Heart left ventricle (tissue), 13 donors: ENCODE results near the gene UGT2B17.

Experiments used
- POLR2A ChIP-seq, 2 donors: fragments of 450-650 bp; IDR thresholded peaks; one replicate each; pipeline ENCODE4 v1.6.1; 2017; ENCODE audit warnings: antibody characterized with exemption in 2 of 2, mild to moderate bottlenecking in 2 of 2, moderate library complexity in 2 of 2
- TF ChIP-seq, protein P1 (sequence below), 12 donors: fragments of 200-600 bp; sonication (generic) in 4 of 12; IDR thresholded peaks; one replicate each; pipeline versions ENCODE4 v1.5.0 to v1.8.0; 2018 to 2022; ENCODE audit warnings: antibody characterized with exemption in 12 of 12, mild to moderate bottlenecking in 5 of 12
- donor health status: ischemic (EF 13 %, LVEDD 7.1; RV severe dilation, severe dysfunction).
- donor health status: DM: no; HTN: yes; CAD: no.
- donor health status: DM: no; HTN: no; CAD: no.
- donor health status: ischemic (EF 25% LVEDD 6.9; RV normal size, moderate dysfunction).
- donor health status: ischemic (EF 25% LVEDD 5.7; RV mildly dilated, moderate dysfunction).
- donor health status: ischemic (EF 35%, LVEDD 5.7; RV mildly dilated, moderate dysfunction).
- donor health status: nonischemic (EF 11% LVEDD 7.7; RV severe dilation, severe dysfunction).
- donor health status: DM: yes; HTN: yes; CAD: no.
- donor health status: PGD.
- donor health status: ischemic (EF 29% LVEDD 5.4; RV normal size, mild dysfunction).
- donor health status: nonischemic (EF 23%, LVEDD 6.1; RV moderate dilation, normal function).

DNA sequence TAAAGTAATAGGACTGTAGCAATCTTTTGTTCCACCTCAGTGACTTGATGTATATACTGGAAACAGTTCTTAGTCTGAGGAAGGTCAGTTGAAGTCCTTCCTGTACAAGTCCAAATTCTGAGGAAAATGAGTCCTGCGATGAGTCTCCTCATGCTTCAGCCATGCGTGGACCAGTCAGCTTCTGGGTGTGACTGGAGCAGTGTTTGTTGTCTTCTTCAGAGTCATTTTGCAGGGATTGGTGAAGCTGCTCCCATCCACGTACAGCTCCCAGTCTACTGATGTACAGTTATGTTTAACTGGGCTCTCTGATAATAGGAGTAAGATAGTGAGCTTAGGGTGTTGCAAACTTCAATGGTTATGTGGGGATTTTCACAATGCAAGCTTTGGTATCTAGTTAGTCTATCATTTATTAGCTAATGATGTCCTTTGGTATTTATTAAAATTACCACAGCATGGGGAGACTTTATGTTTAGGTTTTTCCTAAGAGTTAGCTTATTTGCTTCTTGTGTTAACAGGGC, 3.4 kb downstream of the UGT2B17 start:
- TF ChIP-seq, protein P1, sequence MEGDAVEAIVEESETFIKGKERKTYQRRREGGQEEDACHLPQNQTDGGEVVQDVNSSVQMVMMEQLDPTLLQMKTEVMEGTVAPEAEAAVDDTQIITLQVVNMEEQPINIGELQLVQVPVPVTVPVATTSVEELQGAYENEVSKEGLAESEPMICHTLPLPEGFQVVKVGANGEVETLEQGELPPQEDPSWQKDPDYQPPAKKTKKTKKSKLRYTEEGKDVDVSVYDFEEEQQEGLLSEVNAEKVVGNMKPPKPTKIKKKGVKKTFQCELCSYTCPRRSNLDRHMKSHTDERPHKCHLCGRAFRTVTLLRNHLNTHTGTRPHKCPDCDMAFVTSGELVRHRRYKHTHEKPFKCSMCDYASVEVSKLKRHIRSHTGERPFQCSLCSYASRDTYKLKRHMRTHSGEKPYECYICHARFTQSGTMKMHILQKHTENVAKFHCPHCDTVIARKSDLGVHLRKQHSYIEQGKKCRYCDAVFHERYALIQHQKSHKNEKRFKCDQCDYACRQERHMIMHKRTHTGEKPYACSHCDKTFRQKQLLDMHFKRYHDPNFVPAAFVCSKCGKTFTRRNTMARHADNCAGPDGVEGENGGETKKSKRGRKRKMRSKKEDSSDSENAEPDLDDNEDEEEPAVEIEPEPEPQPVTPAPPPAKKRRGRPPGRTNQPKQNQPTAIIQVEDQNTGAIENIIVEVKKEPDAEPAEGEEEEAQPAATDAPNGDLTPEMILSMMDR (IDR thresholded peaks at IDR 0.05) = no peak
- TF ChIP-seq POLR2A (IDR thresholded peaks at IDR 0.05) = no peak
